Mucosa of rectum (tissue), 2 donors: ENCODE results near the gene ANP32E.
"Not testable (repeated sequence)": the region's sequence is repeated elsewhere in the genome, so short reads cannot be mapped to it uniquely, and the experiment has no call there.

Experiments
- H3K27ac ChIP-seq, 2 donors: one replicate each; pipeline ENCODE4 v1.7.0; 2013; ENCODE audit warnings: inconsistent platforms in 2 of 2, low read depth in 2 of 2, low read length in 2 of 2
- H3K27me3 ChIP-seq, 2 donors: one replicate each; pipeline ENCODE4 v1.7.0; 2013; ENCODE audit warnings: low read length in 2 of 2; ENCODE audit not compliant: control insufficient read depth in 2 of 2, insufficient read depth in 2 of 2
- H3K36me3 ChIP-seq, 2 donors: one replicate each; pipeline ENCODE4 v1.7.0; 2013; ENCODE audit warnings: low read length in 2 of 2; ENCODE audit not compliant: control insufficient read depth in 2 of 2, insufficient read depth in 2 of 2
- H3K4me1 ChIP-seq, 2 donors: one replicate each; pipeline ENCODE4 v1.7.0; 2013; ENCODE audit warnings: low read length in 2 of 2, mild to moderate bottlenecking in 1 of 2; ENCODE audit not compliant: control insufficient read depth in 2 of 2, insufficient read depth in 2 of 2
- H3K4me3 ChIP-seq, 2 donors: one replicate each; pipeline ENCODE4 v1.7.0; 2013; ENCODE audit warnings: low read length in 2 of 2
- H3K9ac ChIP-seq, 2 donors: one replicate each; pipeline ENCODE4 v1.7.0; 2013; ENCODE audit warnings: low read length in 2 of 2, low read depth in 1 of 2, mild to moderate bottlenecking in 1 of 2
- H3K9me3 ChIP-seq, 2 donors: one replicate each; pipeline ENCODE4 v1.7.0; 2013; ENCODE audit warnings: low read length in 2 of 2; ENCODE audit not compliant: control insufficient read depth in 2 of 2
- donor health status: healthy.
- donor health status: Normal muscosa, but diverticular disease.

ANP32E gene

GRCh38 chr1:150194381-150195031, 41.4 kb downstream of the ANP32E start:
- Histone ChIP-seq H3K4me3 (no peak overlapping the region), H3K9ac (no peak overlapping the region), H3K27ac (no peak overlapping the region), H3K4me1 (no peaks in the 10 kb centered on the region), H3K27me3 (no peaks in the 10 kb centered on the region), H3K9me3 (no peaks in the 10 kb centered on the region), H3K36me3 (no peaks in the 10 kb centered on the region)

GRCh38 chr1:150192012-150192411, 43.9 kb downstream of the ANP32E start:
- no peaks in the 10 kb centered on the region for H3K36me3 ChIP-seq
- no peaks in the 10 kb centered on the region for H3K9me3 ChIP-seq
- H3K4me3 ChIP-seq, result no peak overlapping the region
- H3K4me1 ChIP-seq, result no peaks in the 10 kb centered on the region
- no peak overlapping the region for H3K27ac ChIP-seq
- H3K27me3 ChIP-seq, result no peaks in the 10 kb centered on the region
- no peak overlapping the region for H3K9ac ChIP-seq

GRCh38 chr1:150187560-150187931, 48.4 kb downstream of the ANP32E start:
- no peak overlapping the region for H3K9ac ChIP-seq
- H3K4me1 ChIP-seq, result no peaks in the 10 kb centered on the region
- H3K27ac ChIP-seq, result no peak overlapping the region
- no peaks in the 10 kb centered on the region for H3K27me3 ChIP-seq
- H3K4me3 ChIP-seq, result no peak overlapping the region
- H3K9me3 ChIP-seq, result no peaks in the 10 kb centered on the region
- H3K36me3 ChIP-seq, result no peaks in the 10 kb centered on the region

GRCh38 chr1:150186789-150187559, 48.9 kb downstream of the ANP32E start:
- Histone ChIP-seq H3K36me3 (no peaks in the 10 kb centered on the region), H3K4me1 (no peaks in the 10 kb centered on the region), H3K4me3 (peak overlapping the region in 1 of 2 donors; percentile 14), H3K27ac (peak overlapping the region in 1 of 2 donors; percentile 3), H3K9me3 (no peaks in the 10 kb centered on the region), H3K27me3 (no peaks in the 10 kb centered on the region), H3K9ac (no peak overlapping the region)

GRCh38 chr1:150186438-150186788, 49.5 kb downstream of the ANP32E start:
- not testable (repeated sequence) for H3K9me3 ChIP-seq, H3K36me3 ChIP-seq, H3K4me3 ChIP-seq, H3K4me1 ChIP-seq, H3K9ac ChIP-seq, H3K27me3 ChIP-seq
- peak overlapping the region in 1 of 2 donors; percentile 3 for H3K27ac ChIP-seq

GRCh38 chr1:150185481-150185880, 50.4 kb downstream of the ANP32E start:
- no peak overlapping the region for H3K9ac ChIP-seq
- H3K27me3 ChIP-seq, result no peaks in the 10 kb centered on the region
- H3K4me3 ChIP-seq, result no peak overlapping the region
- no peaks in the 10 kb centered on the region for H3K36me3 ChIP-seq
- no peaks in the 10 kb centered on the region for H3K9me3 ChIP-seq
- no peak overlapping the region for H3K27ac ChIP-seq
- no peaks in the 10 kb centered on the region for H3K4me1 ChIP-seq

- no peak overlapping the region for H3K4me3 ChIP-seq
- no peaks in the 10 kb centered on the region for H3K4me1 ChIP-seq
- H3K36me3 ChIP-seq, result no peaks in the 10 kb centered on the region
- no peak overlapping the region for H3K27ac ChIP-seq
- no peaks in the 10 kb centered on the region for H3K27me3 ChIP-seq
- H3K9me3 ChIP-seq, result no peaks in the 10 kb centered on the region
- H3K9ac ChIP-seq, result no peak overlapping the region
These were observed 52.9 kb downstream of the ANP32E start for GRCh38 chr1:150183061-150183460.

- no peaks in the 10 kb centered on the region for H3K4me1 ChIP-seq
- no peak overlapping the region for H3K9ac ChIP-seq
- no peak overlapping the region for H3K4me3 ChIP-seq
- H3K27me3 ChIP-seq, result no peaks in the 10 kb centered on the region
- H3K9me3 ChIP-seq, result no peaks in the 10 kb centered on the region
- no peak overlapping the region for H3K27ac ChIP-seq
- H3K36me3 ChIP-seq, result no peaks in the 10 kb centered on the region
These were observed 53.7 kb downstream of the ANP32E start for GRCh38 chr1:150182247-150182646.

GRCh38 chr1:150180474-150180873, 55.4 kb downstream of the ANP32E start:
- Histone ChIP-seq H3K27ac (no peak overlapping the region), H3K4me1 (no peaks in the 10 kb centered on the region), H3K27me3 (no peaks in the 10 kb centered on the region), H3K9ac (no peak overlapping the region), H3K9me3 (no peaks in the 10 kb centered on the region), H3K36me3 (no peaks in the 10 kb centered on the region), H3K4me3 (no peak overlapping the region)

- Histone ChIP-seq H3K9ac (no peak overlapping the region), H3K4me1 (no peaks in the 10 kb centered on the region), H3K36me3 (no peaks in the 10 kb centered on the region), H3K27ac (no peak overlapping the region), H3K9me3 (no peaks in the 10 kb centered on the region), H3K27me3 (no peaks in the 10 kb centered on the region), H3K4me3 (no peak overlapping the region)
These were observed 56.0 kb downstream of the ANP32E start for GRCh38 chr1:150179867-150180266.
